ENCODE measurements around the gene ECM1.

The ECM1 gene

DNA sequence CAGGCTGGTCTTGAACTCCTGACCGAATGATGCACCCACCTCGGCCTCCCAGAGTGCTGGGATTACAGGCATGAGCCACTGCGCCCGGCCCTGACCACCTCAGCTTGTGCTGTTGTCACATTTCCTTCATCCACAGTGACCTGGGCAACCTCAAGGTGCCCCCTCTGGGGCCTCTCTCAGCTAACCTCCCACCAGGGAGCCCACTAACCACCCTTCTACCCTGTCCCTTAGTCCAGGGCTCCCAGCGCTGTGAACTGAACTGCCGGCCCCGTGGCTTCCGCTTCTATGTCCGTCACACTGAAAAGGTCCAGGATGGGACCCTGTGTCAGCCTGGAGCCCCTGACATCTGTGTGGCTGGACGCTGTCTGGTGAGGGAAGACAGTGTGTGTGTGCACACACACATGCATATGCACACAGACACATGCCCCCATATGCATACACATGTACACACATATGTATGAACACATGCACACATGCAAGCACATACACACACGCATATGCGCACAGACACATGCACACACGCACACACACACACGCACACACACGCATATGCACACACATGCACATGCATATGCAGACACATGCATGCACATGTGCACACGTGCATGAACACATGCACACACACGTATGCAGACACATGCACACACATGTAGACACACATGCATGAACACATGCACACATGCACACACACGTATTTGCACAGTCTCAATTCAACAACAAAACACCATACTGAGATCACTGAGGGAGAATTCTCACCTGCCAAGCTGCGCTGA, 47.5 kb downstream of the ECM1 start:
- TF ChIP-seq, protein P1, sequence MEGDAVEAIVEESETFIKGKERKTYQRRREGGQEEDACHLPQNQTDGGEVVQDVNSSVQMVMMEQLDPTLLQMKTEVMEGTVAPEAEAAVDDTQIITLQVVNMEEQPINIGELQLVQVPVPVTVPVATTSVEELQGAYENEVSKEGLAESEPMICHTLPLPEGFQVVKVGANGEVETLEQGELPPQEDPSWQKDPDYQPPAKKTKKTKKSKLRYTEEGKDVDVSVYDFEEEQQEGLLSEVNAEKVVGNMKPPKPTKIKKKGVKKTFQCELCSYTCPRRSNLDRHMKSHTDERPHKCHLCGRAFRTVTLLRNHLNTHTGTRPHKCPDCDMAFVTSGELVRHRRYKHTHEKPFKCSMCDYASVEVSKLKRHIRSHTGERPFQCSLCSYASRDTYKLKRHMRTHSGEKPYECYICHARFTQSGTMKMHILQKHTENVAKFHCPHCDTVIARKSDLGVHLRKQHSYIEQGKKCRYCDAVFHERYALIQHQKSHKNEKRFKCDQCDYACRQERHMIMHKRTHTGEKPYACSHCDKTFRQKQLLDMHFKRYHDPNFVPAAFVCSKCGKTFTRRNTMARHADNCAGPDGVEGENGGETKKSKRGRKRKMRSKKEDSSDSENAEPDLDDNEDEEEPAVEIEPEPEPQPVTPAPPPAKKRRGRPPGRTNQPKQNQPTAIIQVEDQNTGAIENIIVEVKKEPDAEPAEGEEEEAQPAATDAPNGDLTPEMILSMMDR (IDR thresholded peaks at IDR 0.05; ENCODE audit: control insufficient read depth, insufficient read depth, low read depth, low read length, missing control alignments) = no peak
- no peak for DNase-seq (ENCODE audit: low read depth)
- no peak overlapping the region for H3K4me3 ChIP-seq (ENCODE audit: control insufficient read depth, low read depth, low read length)

DNA sequence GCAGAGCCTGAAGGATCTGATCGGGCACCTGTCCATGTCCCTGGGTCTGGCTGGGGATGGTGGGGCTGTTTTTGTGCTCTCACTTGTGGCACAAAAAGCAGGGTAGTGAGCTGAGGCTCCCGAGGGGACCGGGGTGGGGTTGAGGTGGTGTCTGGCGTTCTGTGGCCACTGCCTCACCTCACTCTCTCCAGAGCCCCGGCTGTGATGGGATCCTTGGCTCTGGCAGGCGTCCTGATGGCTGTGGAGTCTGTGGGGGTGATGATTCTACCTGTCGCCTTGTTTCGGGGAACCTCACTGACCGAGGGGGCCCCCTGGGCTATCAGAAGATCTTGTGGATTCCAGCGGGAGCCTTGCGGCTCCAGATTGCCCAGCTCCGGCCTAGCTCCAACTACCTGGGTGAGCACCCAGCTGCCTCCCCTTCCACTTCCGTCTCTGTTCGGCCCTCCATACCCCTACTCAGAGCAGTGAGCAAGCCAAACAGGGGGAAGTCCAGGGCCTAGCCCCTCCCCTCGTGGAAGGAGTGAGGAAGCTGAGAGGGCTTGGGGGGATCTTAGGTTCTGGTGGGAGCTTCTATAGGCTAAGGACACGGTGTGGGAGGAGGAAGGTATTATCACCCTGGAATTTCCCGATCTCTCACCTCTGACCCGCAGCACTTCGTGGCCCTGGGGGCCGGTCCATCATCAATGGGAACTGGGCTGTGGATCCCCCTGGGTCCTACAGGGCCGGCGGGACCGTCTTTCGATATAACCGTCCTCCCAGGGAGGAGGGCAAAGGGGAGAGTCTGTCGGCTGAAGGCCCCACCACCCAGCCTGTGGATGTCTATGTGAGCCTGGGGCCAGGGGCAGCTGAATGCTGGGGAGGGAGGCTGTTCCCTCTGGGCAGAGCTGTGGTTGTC, 48.3 kb downstream of the ECM1 start:
- no peak overlapping the region for H3K4me3 ChIP-seq (ENCODE audit: control insufficient read depth, low read depth, low read length)
- no peak for DNase-seq (ENCODE audit: low read depth)
- TF ChIP-seq, protein P1 (IDR thresholded peaks at IDR 0.05; ENCODE audit: control insufficient read depth, insufficient read depth, low read depth, low read length, missing control alignments) = no peak

DNA sequence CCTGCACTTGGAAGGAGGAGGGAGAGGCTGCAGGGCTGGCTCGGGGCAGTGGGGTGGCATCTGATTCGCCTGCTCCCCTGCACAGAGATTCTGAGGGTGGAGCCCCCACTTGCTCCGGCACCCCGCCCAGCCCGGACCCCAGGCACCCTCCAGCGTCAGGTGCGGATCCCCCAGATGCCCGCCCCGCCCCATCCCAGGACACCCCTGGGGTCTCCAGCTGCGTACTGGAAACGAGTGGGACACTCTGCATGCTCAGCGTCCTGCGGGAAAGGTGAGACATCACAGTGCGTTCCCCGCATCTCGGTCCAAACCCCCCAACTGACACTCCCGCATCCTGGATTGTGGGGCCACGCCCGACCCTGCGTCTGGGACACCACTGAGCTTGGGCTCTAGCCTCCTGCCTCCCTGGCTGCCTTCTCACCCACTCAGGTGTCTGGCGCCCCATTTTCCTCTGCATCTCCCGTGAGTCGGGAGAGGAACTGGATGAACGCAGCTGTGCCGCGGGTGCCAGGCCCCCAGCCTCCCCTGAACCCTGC, 49.2 kb downstream of the ECM1 start:
- DNase-seq (ENCODE audit: low read depth) = no peak
- H3K4me3 ChIP-seq (ENCODE audit: control insufficient read depth, low read depth, low read length) = no peak overlapping the region
- TF ChIP-seq, protein P1 (IDR thresholded peaks at IDR 0.05; ENCODE audit: control insufficient read depth, insufficient read depth, low read depth, low read length, missing control alignments) = no peak

DNA sequence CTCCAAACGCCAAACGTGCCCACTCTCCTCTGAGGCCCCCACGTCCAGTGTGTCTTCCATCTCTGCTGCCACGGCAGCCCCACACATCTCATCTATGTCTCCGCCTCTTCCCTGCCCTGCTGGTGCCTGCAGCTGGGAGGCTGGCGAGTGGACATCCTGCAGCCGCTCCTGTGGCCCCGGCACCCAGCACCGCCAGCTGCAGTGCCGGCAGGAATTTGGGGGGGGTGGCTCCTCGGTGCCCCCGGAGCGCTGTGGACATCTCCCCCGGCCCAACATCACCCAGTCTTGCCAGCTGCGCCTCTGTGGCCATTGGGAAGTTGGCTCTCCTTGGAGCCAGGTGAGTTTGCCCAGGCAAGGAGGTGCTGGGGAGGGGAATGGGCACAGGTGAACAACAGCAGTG, 49.9 kb downstream of the ECM1 start:
- no peak overlapping the region for H3K4me3 ChIP-seq (ENCODE audit: control insufficient read depth, low read depth, low read length)
- DNase-seq (ENCODE audit: low read depth) = no peak
- TF ChIP-seq, protein P1 (IDR thresholded peaks at IDR 0.05; ENCODE audit: control insufficient read depth, insufficient read depth, low read depth, low read length, missing control alignments) = no peak

DNA sequence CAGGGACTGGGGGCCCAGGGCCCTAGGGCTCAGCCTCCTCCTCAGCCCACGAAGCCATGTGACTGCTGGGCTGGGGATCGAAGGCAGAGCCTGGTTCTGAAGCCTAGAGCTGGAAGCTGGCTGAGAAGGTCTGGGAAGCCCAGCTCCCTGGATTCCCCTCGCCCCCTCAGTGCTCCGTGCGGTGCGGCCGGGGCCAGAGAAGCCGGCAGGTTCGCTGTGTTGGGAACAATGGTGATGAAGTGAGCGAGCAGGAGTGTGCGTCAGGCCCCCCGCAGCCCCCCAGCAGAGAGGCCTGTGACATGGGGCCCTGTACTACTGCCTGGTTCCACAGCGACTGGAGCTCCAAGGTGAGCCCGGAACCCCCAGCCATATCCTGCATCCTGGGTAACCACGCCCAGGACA, 50.4 kb downstream of the ECM1 start:
- TF ChIP-seq, protein P1 (IDR thresholded peaks at IDR 0.05; ENCODE audit: control insufficient read depth, insufficient read depth, low read depth, low read length, missing control alignments) = no peak
- DNase-seq (ENCODE audit: low read depth) = no peak
- no peak overlapping the region for H3K4me3 ChIP-seq (ENCODE audit: control insufficient read depth, low read depth, low read length)

DNA sequence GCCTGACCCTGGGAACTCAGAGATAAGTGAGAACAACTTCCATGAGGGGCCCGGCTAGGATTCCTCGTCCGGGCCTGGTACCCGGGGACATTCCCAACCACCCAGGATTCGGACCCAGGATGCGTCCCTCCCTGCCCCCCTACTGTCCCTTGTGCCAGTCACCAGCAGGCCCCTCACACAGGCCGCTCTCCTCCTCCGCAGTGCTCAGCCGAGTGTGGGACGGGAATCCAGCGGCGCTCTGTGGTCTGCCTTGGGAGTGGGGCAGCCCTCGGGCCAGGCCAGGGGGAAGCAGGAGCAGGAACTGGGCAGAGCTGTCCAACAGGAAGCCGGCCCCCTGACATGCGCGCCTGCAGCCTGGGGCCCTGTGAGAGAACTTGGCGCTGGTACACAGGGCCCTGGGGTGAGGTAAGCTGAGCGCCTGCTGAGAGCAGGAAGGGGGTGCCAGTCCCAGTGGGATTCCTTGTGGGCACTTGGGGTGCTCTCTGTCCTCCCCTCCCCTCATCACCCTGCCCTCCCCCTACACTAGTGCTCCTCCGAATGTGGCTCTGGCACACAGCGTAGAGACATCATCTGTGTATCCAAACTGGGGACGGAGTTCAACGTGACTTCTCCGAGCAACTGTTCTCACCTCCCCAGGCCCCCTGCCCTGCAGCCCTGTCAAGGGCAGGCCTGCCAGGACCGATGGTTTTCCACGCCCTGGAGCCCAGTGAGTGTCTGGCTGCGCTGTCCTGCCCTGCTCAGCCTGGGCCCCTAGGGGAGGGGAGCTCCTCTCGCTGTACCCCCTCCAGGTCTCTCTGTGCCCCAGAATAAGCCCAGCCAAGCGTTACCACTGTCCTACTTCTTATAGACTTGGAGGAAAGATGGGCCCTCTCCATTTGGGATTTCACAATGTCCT, 51.1 kb downstream of the ECM1 start:
- no peak overlapping the region for H3K4me3 ChIP-seq (ENCODE audit: control insufficient read depth, low read depth, low read length)
- TF ChIP-seq, protein P1 (IDR thresholded peaks at IDR 0.05; ENCODE audit: control insufficient read depth, insufficient read depth, low read depth, low read length, missing control alignments) = no peak
- DNase-seq (ENCODE audit: low read depth) = no peak
